ENCODE results near the gene RAB1B.

The RAB1B gene

GRCh38 chr11:66294626-66295620, 26.5 kb downstream of the RAB1B start:
- H3K9ac ChIP-seq (ENCODE audit: low read depth, low read length, poor library complexity): no peak overlapping the region
- no peak for DNase-seq (ENCODE audit: low spot score)

DNA sequence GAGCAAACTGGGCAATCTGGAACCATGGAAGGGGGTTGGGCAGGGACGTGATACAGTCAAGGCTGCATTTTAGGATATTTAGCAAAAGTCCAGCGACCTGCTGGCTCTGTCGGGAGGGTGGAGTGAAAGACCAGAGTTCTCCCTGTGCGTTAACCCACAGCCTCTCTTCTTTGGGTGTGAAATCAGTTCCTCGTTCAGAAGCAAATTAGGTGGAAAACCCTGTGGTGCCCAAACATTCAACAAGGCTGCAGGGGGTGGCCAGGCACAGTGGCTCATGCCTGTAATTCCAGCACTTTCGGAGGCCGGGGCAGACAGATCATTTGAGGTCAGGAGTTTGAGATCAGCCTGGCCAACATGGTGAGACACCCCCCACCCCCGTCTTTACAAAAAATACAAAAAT, 29.2 kb downstream of the RAB1B start:
- no peaks in the 10 kb centered on the region for H3K36me3 ChIP-seq (replicated peaks in 1 of 2; ENCODE audit: control insufficient read depth in 2 of 2, insufficient read depth in 2 of 2, low read length in 2 of 2)
- H3K79me1 ChIP-seq (ENCODE audit: low read depth, low read length): peaks cover 3% of the 10 kb centered on the region
- H2BK12ac ChIP-seq (ENCODE audit: low read length): no peak overlapping the region
- no peak overlapping the region for H2AK5ac ChIP-seq (ENCODE audit: low read depth, low read length)
- H4K8ac ChIP-seq (ENCODE audit: low read depth, low read length): no peak overlapping the region
- no peak overlapping the region for H3K4ac ChIP-seq (ENCODE audit: low read length)
- H3K27me3 ChIP-seq (ENCODE audit: control insufficient read depth in 3 of 3, insufficient read depth in 3 of 3, low read depth in 1 of 3, low read length in 3 of 3): peaks cover 6 to 55% (median 14%) of the 10 kb centered on the region in 3 experiments
- WGBS, 2 donors (ENCODE audit: extremely low coverage in 2 of 2, insufficient read length in 2 of 2, insufficient replicate concordance in 1 of 2): no CpG with 5 or more reads among the region's 8 CpGs
- H2AFZ ChIP-seq (ENCODE audit: low read length): no peak overlapping the region
- H3K14ac ChIP-seq (ENCODE audit: low read length): no peak overlapping the region
- no peak overlapping the region for H2BK120ac ChIP-seq (ENCODE audit: low read depth, low read length)
- H4K91ac ChIP-seq (ENCODE audit: low read depth, low read length, poor library complexity): no peak overlapping the region
- H3K4me2 ChIP-seq (ENCODE audit: insufficient read depth, low read length, poor library complexity, severe bottlenecking): no peak overlapping the region
- no peak overlapping the region for H3K23ac ChIP-seq (ENCODE audit: low read depth, low read length, poor library complexity)
- H2BK15ac ChIP-seq (ENCODE audit: low read length): no peak overlapping the region
- no peak overlapping the region for H2BK5ac ChIP-seq (ENCODE audit: low read length)
- no peak overlapping the region for H3K18ac ChIP-seq (ENCODE audit: low read length)
- peaks cover 0 to under 1% of the 10 kb centered on the region in 2 donors for H3K9me3 ChIP-seq (replicated peaks in 1 of 2; ENCODE audit: control insufficient read depth in 2 of 2, insufficient read depth in 1 of 2, low read depth in 1 of 2, low read length in 2 of 2)
- no peak overlapping the region for H3K4me3 ChIP-seq (ENCODE audit: low read length in 2 of 2)
- H3K9ac ChIP-seq (ENCODE audit: low read depth, low read length, poor library complexity): no peak overlapping the region
- DNase-seq (ENCODE audit: low spot score): no peak
- no peak overlapping the region for H3K27ac ChIP-seq (replicated peaks; ENCODE audit: low read length)
- peaks cover 0 to under 1% of the 10 kb centered on the region in 2 donors for H3K4me1 ChIP-seq (ENCODE audit: control insufficient read depth in 2 of 2, insufficient read depth in 1 of 2, low read depth in 1 of 2, low read length in 2 of 2)

More at GRCh38 chr11:66294626-66295620, 26.5 kb downstream of the RAB1B start:
- Histone ChIP-seq H3K14ac (ENCODE audit: low read length) (peak overlapping the region; percentile 71), H2AK5ac (ENCODE audit: low read depth, low read length) (no peak overlapping the region), H3K23ac (ENCODE audit: low read depth, low read length, poor library complexity) (peak overlapping the region; percentile 85), H2BK12ac (ENCODE audit: low read length) (no peak overlapping the region), H3K4me2 (ENCODE audit: insufficient read depth, low read length, poor library complexity, severe bottlenecking) (no peak overlapping the region), H3K18ac (ENCODE audit: low read length) (no peak overlapping the region), H3K4me3 (ENCODE audit: low read length in 2 of 2) (no peak overlapping the region), H3K79me1 (ENCODE audit: low read depth, low read length) (peaks cover 6% of the 10 kb centered on the region), H3K4ac (ENCODE audit: low read length) (peak overlapping the region; percentile 53), H2AFZ (ENCODE audit: low read length) (no peak overlapping the region), H2BK120ac (ENCODE audit: low read depth, low read length) (no peak overlapping the region), H3K27me3 (ENCODE audit: control insufficient read depth in 3 of 3, insufficient read depth in 3 of 3, low read depth in 1 of 3, low read length in 3 of 3) (peaks cover 19 to 80% (median 40%) of the 10 kb centered on the region in 3 experiments), H4K8ac (ENCODE audit: low read depth, low read length) (no peak overlapping the region), H4K91ac (ENCODE audit: low read depth, low read length, poor library complexity) (no peak overlapping the region), H2BK5ac (ENCODE audit: low read length) (no peak overlapping the region), H3K36me3 (replicated peaks in 1 of 2; ENCODE audit: control insufficient read depth in 2 of 2, insufficient read depth in 2 of 2, low read length in 2 of 2) (no peaks in the 10 kb centered on the region), H2BK15ac (ENCODE audit: low read length) (peak overlapping the region; percentile 75), H3K9me3 (replicated peaks in 1 of 2; ENCODE audit: control insufficient read depth in 2 of 2, insufficient read depth in 1 of 2, low read depth in 1 of 2, low read length in 2 of 2) (peaks cover 0 to 5% of the 10 kb centered on the region in 2 donors), H3K27ac (replicated peaks; ENCODE audit: low read length) (no peak overlapping the region), H3K4me1 (ENCODE audit: control insufficient read depth in 2 of 2, insufficient read depth in 1 of 2, low read depth in 1 of 2, low read length in 2 of 2) (peaks cover 2 to 8% of the 10 kb centered on the region in 2 donors)
- no CpG with 5 or more reads among the region's 123 CpGs for WGBS, 2 donors (ENCODE audit: extremely low coverage in 2 of 2, insufficient read length in 2 of 2, insufficient replicate concordance in 1 of 2)

DNA sequence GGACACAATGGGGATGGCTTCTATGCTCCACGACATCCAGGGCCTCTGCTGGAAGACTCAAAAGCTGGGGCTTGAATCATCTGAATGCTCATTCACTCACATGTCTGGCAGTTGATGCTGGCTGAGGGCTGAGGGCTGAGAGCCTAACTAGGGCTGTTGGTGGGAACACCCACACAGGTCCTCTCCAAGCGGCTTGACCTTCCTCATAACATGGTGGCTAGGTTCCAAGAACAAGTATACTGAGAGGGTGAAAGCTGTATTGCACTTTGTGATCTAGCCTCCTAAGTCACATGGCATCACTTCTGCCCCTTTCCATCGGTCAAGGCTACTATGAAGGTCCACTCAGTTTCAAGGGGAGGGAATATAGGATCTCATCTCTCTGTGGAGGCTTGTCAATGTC, 30.7 kb downstream of the RAB1B start:
- Histone ChIP-seq H3K4me2 (ENCODE audit: insufficient read depth, low read length, poor library complexity, severe bottlenecking) (no peak overlapping the region), H3K18ac (ENCODE audit: low read length) (no peak overlapping the region), H3K4ac (ENCODE audit: low read length) (no peak overlapping the region), H3K4me1 (ENCODE audit: control insufficient read depth in 2 of 2, insufficient read depth in 1 of 2, low read depth in 1 of 2, low read length in 2 of 2) (no peaks in the 10 kb centered on the region), H2BK120ac (ENCODE audit: low read depth, low read length) (no peak overlapping the region), H4K91ac (ENCODE audit: low read depth, low read length, poor library complexity) (no peak overlapping the region), H2AK5ac (ENCODE audit: low read depth, low read length) (no peak overlapping the region), H3K14ac (ENCODE audit: low read length) (no peak overlapping the region), H3K4me3 (ENCODE audit: low read length in 2 of 2) (no peak overlapping the region), H4K8ac (ENCODE audit: low read depth, low read length) (no peak overlapping the region), H3K36me3 (replicated peaks in 1 of 2; ENCODE audit: control insufficient read depth in 2 of 2, insufficient read depth in 2 of 2, low read length in 2 of 2) (no peaks in the 10 kb centered on the region), H2BK5ac (ENCODE audit: low read length) (no peak overlapping the region), H3K9ac (ENCODE audit: low read depth, low read length, poor library complexity) (no peak overlapping the region), H2AFZ (ENCODE audit: low read length) (no peak overlapping the region), H2BK12ac (ENCODE audit: low read length) (no peak overlapping the region), H3K27ac (replicated peaks; ENCODE audit: low read length) (no peak overlapping the region), H3K27me3 (ENCODE audit: control insufficient read depth in 3 of 3, insufficient read depth in 3 of 3, low read depth in 1 of 3, low read length in 3 of 3) (peaks cover 0 to 39% (median 0%) of the 10 kb centered on the region in 3 experiments), H3K23ac (ENCODE audit: low read depth, low read length, poor library complexity) (no peak overlapping the region), H2BK15ac (ENCODE audit: low read length) (no peak overlapping the region), H3K9me3 (replicated peaks in 1 of 2; ENCODE audit: control insufficient read depth in 2 of 2, insufficient read depth in 1 of 2, low read depth in 1 of 2, low read length in 2 of 2) (no peaks in the 10 kb centered on the region), H3K79me1 (ENCODE audit: low read depth, low read length) (peaks cover 3% of the 10 kb centered on the region)
- WGBS, 2 donors (ENCODE audit: extremely low coverage in 2 of 2, insufficient read length in 2 of 2, insufficient replicate concordance in 1 of 2): no CpG with 5 or more reads among the region's 3 CpGs
- no peak for DNase-seq (ENCODE audit: low spot score)

GRCh38 chr11:66302656-66303055, 34.2 kb downstream of the RAB1B start:
- Histone ChIP-seq H3K36me3 (replicated peaks in 1 of 2; ENCODE audit: control insufficient read depth in 2 of 2, insufficient read depth in 2 of 2, low read length in 2 of 2) (no peaks in the 10 kb centered on the region), H3K23ac (ENCODE audit: low read depth, low read length, poor library complexity) (no peak overlapping the region)
- WGBS, 2 donors (ENCODE audit: extremely low coverage in 2 of 2, insufficient read length in 2 of 2, insufficient replicate concordance in 1 of 2): no CpG with 5 or more reads among the region's 12 CpGs

More at GRCh38 chr11:66302656-66303055, 34.2 kb downstream of the RAB1B start:
- H3K27me3 ChIP-seq (ENCODE audit: control insufficient read depth in 3 of 3, insufficient read depth in 3 of 3, low read depth in 1 of 3, low read length in 3 of 3): peaks cover 0 to 21% (median 0%) of the 10 kb centered on the region in 3 experiments
- no peak overlapping the region for H2AK5ac ChIP-seq (ENCODE audit: low read depth, low read length)
- no peak overlapping the region for H3K14ac ChIP-seq (ENCODE audit: low read length)
- H3K4ac ChIP-seq (ENCODE audit: low read length): no peak overlapping the region
- H4K8ac ChIP-seq (ENCODE audit: low read depth, low read length): no peak overlapping the region
- H2BK15ac ChIP-seq (ENCODE audit: low read length): no peak overlapping the region
- H3K79me1 ChIP-seq (ENCODE audit: low read depth, low read length): no peaks in the 10 kb centered on the region
- no peak overlapping the region for H2BK12ac ChIP-seq (ENCODE audit: low read length)
- H2BK5ac ChIP-seq (ENCODE audit: low read length): no peak overlapping the region
- H3K4me2 ChIP-seq (ENCODE audit: insufficient read depth, low read length, poor library complexity, severe bottlenecking): no peak overlapping the region
- no peak overlapping the region for H3K4me3 ChIP-seq (ENCODE audit: low read length in 2 of 2)
- H3K18ac ChIP-seq (ENCODE audit: low read length): no peak overlapping the region
- H3K9ac ChIP-seq (ENCODE audit: low read depth, low read length, poor library complexity): no peak overlapping the region
- H2AFZ ChIP-seq (ENCODE audit: low read length): no peak overlapping the region
- H3K9me3 ChIP-seq (replicated peaks in 1 of 2; ENCODE audit: control insufficient read depth in 2 of 2, insufficient read depth in 1 of 2, low read depth in 1 of 2, low read length in 2 of 2): no peaks in the 10 kb centered on the region
- H3K4me1 ChIP-seq (ENCODE audit: control insufficient read depth in 2 of 2, insufficient read depth in 1 of 2, low read depth in 1 of 2, low read length in 2 of 2): no peaks in the 10 kb centered on the region
- H3K27ac ChIP-seq (replicated peaks; ENCODE audit: low read length): no peak overlapping the region
- H4K91ac ChIP-seq (ENCODE audit: low read depth, low read length, poor library complexity): no peak overlapping the region
- H2BK120ac ChIP-seq (ENCODE audit: low read depth, low read length): no peak overlapping the region
- DNase-seq (ENCODE audit: low spot score): no peak

All from neuronal stem cell (in vitro differentiated cells).